H1 (cell line): ENCODE results near the gene CAMP. TPM values are rescaled to one million over a fixed set of nuclear protein-coding genes. Genes with fewer than 3 reads are reported as not detected.

ENCODE experiments used
- CTCF ChIA-PET: fragments of 300-600 bp; sonication (Branson Sonifier 250); formaldehyde crosslinking; loops from one replicate; lab custom pipeline; 2021; ENCODE audit not compliant: partially characterized antibody; lab: Charles Lee
- POLR2A ChIA-PET: fragments of 300-600 bp; sonication (Branson Sonifier 250); formaldehyde crosslinking; loops from one replicate; lab custom pipeline; 2021; ENCODE audit warnings: inconsistent platforms; ENCODE audit not compliant: partially characterized antibody; lab: Charles Lee
- DNase-seq, 2 experiments: peaks; one replicate each; pipeline versions ENCODE4 v3.0.0 to v3.0.0-alpha.2; 2010 to 2022; ENCODE audit warnings: low spot score in 2 of 2, low read depth in 1 of 2, mixed read lengths in 1 of 2
- FAIRE-seq: peaks from 2 replicates; lab custom pipeline; 2011; peaks lifted over from hg19 to GRCh38; lab: Jason Lieb, UNC
- H2AFZ ChIP-seq: 2 replicates; pipeline ENCODE4 v1.8.1; 2012; ENCODE audit warnings: low read length, inconsistent platforms
- H2AK5ac ChIP-seq: 2 replicates; pipeline ENCODE4 v1.6.1; 2013; ENCODE audit warnings: low read depth, low read length
- H2BK120ac ChIP-seq: replicated peaks from 2 replicates; pipeline ENCODE3; 2013; ENCODE audit warnings: low read depth, low read length, inconsistent platforms
- H2BK12ac ChIP-seq: 2 replicates; pipeline ENCODE4 v1.6.1; 2013; ENCODE audit warnings: low read depth, low read length
- H2BK15ac ChIP-seq: 2 replicates; pipeline ENCODE4 v1.6.1; 2013; ENCODE audit warnings: low read length
- H2BK20ac ChIP-seq: 2 replicates; pipeline ENCODE4 v1.6.1; 2013; ENCODE audit warnings: low read length
- H2BK5ac ChIP-seq: 2 replicates; pipeline ENCODE4 v1.6.1; 2013; ENCODE audit warnings: low read depth, low read length
- H3K14ac ChIP-seq: 2 replicates; pipeline ENCODE4 v1.6.1; 2013; ENCODE audit warnings: inconsistent platforms; ENCODE audit not compliant: insufficient read length
- H3K18ac ChIP-seq: 2 replicates; pipeline ENCODE4 v1.6.1; 2013; ENCODE audit warnings: low read length; ENCODE audit errors: extremely low read depth
- H3K23ac ChIP-seq: 2 replicates; pipeline ENCODE4 v1.6.1; 2013; ENCODE audit warnings: inconsistent platforms; ENCODE audit not compliant: insufficient read length
- H3K23me2 ChIP-seq: 2 replicates; pipeline ENCODE4 v1.6.1; 2013; ENCODE audit warnings: low read depth, low read length
- H3K27ac ChIP-seq: 2 replicates; pipeline ENCODE4 v1.6.1; 2011; ENCODE audit warnings: low read depth, low read length, inconsistent platforms
- H3K27me3 ChIP-seq, 4 experiments: replicated peaks in 1 of 4; 1 replicate in 1 of 4; 2 replicates in 3 of 4; pipeline versions ENCODE4 v1.6.1 to v1.8.1; 2011 to 2013; ENCODE audit warnings: low read length in 3 of 4, mild to moderate bottlenecking in 3 of 4, inconsistent platforms in 2 of 4, mixed read lengths in 2 of 4, moderate library complexity in 1 of 4; ENCODE audit not compliant: control insufficient read depth in 3 of 4, insufficient read depth in 3 of 4; ENCODE audit errors: extremely low read depth in 1 of 4
- H3K36me3 ChIP-seq, 4 experiments: 2 replicates each; pipeline versions ENCODE4 v1.6.1 to v1.8.1; 2011 to 2013; ENCODE audit warnings: mild to moderate bottlenecking in 4 of 4, low read length in 3 of 4, moderate library complexity in 2 of 4, control low read depth in 1 of 4, inconsistent platforms in 1 of 4; ENCODE audit not compliant: insufficient read depth in 4 of 4, control insufficient read depth in 2 of 4
- H3K4ac ChIP-seq: replicated peaks from 2 replicates; pipeline ENCODE3; 2013; ENCODE audit warnings: low read length, low read depth, mixed read lengths, inconsistent platforms; ENCODE audit not compliant: insufficient read length
- H3K4me1 ChIP-seq, 4 experiments: replicated peaks in 1 of 4; 1 replicate in 1 of 4; 2 replicates in 3 of 4; pipeline versions ENCODE4 v1.6.1 to v1.8.1; 2011 to 2013; ENCODE audit warnings: low read length in 3 of 4, inconsistent platforms in 2 of 4, mixed read lengths in 1 of 4; ENCODE audit not compliant: insufficient read depth in 4 of 4, control insufficient read depth in 3 of 4
- H3K4me2 ChIP-seq, 2 experiments: 2 replicates each; pipeline versions ENCODE4 v1.6.1 to v1.8.1; 2011 to 2013; ENCODE audit warnings: low read depth in 2 of 2, low read length in 2 of 2, control low read depth in 1 of 2, inconsistent platforms in 1 of 2, mild to moderate bottlenecking in 1 of 2; ENCODE audit not compliant: insufficient read depth in 1 of 2
- H3K4me3 ChIP-seq, 4 experiments: fragments of 200-600, 300-600 bp in 1 of 4; sonication (generic), shearing (Covaris generic), sonication (Bioruptor Twin) in 1 of 4; 2 replicates each; pipeline versions ENCODE4 v1.5.1 to v1.8.1; 2011 to 2016; ENCODE audit warnings: low read length in 4 of 4, low read depth in 3 of 4, control low read depth in 2 of 4, inconsistent platforms in 2 of 4, mild to moderate bottlenecking in 2 of 4, mixed read lengths in 1 of 4, moderate library complexity in 1 of 4; ENCODE audit not compliant: insufficient read depth in 2 of 4; ENCODE audit errors: extremely low read depth in 1 of 4
- H3K56ac ChIP-seq: replicated peaks from 2 replicates; pipeline ENCODE3; 2013; ENCODE audit warnings: low read depth, mild to moderate bottlenecking, mixed read lengths, low read length, inconsistent platforms; ENCODE audit not compliant: insufficient read length
- H3K79me1 ChIP-seq: 2 replicates; pipeline ENCODE4 v1.6.1; 2013; ENCODE audit warnings: low read depth, low read length, control low read depth
- H3K79me2 ChIP-seq, 2 experiments: 2 replicates each; pipeline versions ENCODE4 v1.6.1 to v1.8.1; 2012 to 2013; ENCODE audit warnings: low read length in 2 of 2, mild to moderate bottlenecking in 2 of 2, inconsistent platforms in 1 of 2; ENCODE audit not compliant: insufficient read depth in 2 of 2, control insufficient read depth in 1 of 2
- H3K9ac ChIP-seq, 4 experiments: replicated peaks in 1 of 4; 1 replicate in 1 of 4; 2 replicates in 3 of 4; pipeline versions ENCODE4 v1.6.1 to v1.8.1; 2011 to 2013; ENCODE audit warnings: low read depth in 3 of 4, low read length in 3 of 4, control low read depth in 2 of 4, mild to moderate bottlenecking in 2 of 4, moderate library complexity in 2 of 4, inconsistent platforms in 1 of 4; ENCODE audit errors: extremely low read depth in 1 of 4
- H3K9me3 ChIP-seq, 2 experiments: 2 replicates each; pipeline versions ENCODE4 v1.6.1 to v1.8.1; 2012 to 2013; ENCODE audit warnings: mild to moderate bottlenecking in 2 of 2, moderate library complexity in 2 of 2, control low read depth in 1 of 2, inconsistent platforms in 1 of 2, low read depth in 1 of 2, low read length in 1 of 2, mixed read lengths in 1 of 2; ENCODE audit not compliant: insufficient read depth in 2 of 2
- H4K20me1 ChIP-seq, 2 experiments: replicated peaks in 1 of 2; 2 replicates each; pipeline versions ENCODE3 to v1.8.1; 2011 to 2013; ENCODE audit warnings: inconsistent platforms in 2 of 2, low read length in 2 of 2, mild to moderate bottlenecking in 1 of 2; ENCODE audit not compliant: insufficient read depth in 2 of 2, control insufficient read depth in 1 of 2
- H4K5ac ChIP-seq: 2 replicates; pipeline ENCODE4 v1.6.1; 2013; ENCODE audit warnings: low read length, low read depth, mixed read lengths, inconsistent platforms; ENCODE audit not compliant: insufficient read length
- H4K8ac ChIP-seq: 2 replicates; pipeline ENCODE4 v1.8.0; 2013; ENCODE audit warnings: mild to moderate bottlenecking, moderate library complexity, low read length, inconsistent platforms; ENCODE audit not compliant: insufficient read depth; ENCODE audit errors: extremely low read depth
- H4K91ac ChIP-seq: replicated peaks from 2 replicates; pipeline ENCODE3; 2013; ENCODE audit warnings: low read length, mixed read lengths, inconsistent platforms; ENCODE audit not compliant: insufficient read length
- BACH1 ChIP-seq: IDR thresholded peaks from 2 replicates; pipeline ENCODE4 v1.6.1; 2012; ENCODE audit warnings: low read length, improper control_type of control experiment
- BRCA1 ChIP-seq: IDR thresholded peaks from 2 replicates; pipeline ENCODE4 v1.6.1; 2012; ENCODE audit warnings: low read depth, low read length, improper control_type of control experiment
- CBX5 ChIP-seq: fragments of 300-800, 300-1000 bp; sonication (generic); IDR thresholded peaks from 2 replicates; pipeline ENCODE4 v1.7.1; 2016; ENCODE audit warnings: antibody characterized with exemption, low read length, low read depth
- CTBP2 ChIP-seq: IDR thresholded peaks from 2 replicates; pipeline ENCODE4 v1.7.0; 2011; ENCODE audit warnings: borderline replicate concordance, mild to moderate bottlenecking, moderate library complexity, mixed read lengths, low read length; ENCODE audit not compliant: insufficient read depth, insufficient read length
- JUND ChIP-seq: IDR thresholded peaks from 2 replicates; pipeline ENCODE4 v1.6.1; 2011; ENCODE audit warnings: mild to moderate bottlenecking, improper control_type of control experiment, low read length
- KDM4A ChIP-seq: IDR thresholded peaks from one replicate; pipeline ENCODE4 v1.7.1; 2012; ENCODE audit warnings: low read depth, mild to moderate bottlenecking, moderate library complexity, low read length, inconsistent platforms; ENCODE audit not compliant: severe bottlenecking
- RBBP5 ChIP-seq: IDR thresholded peaks from 2 replicates; pipeline ENCODE4 v1.7.1; 2012; ENCODE audit warnings: low read depth, mild to moderate bottlenecking, inconsistent platforms, low read length, moderate library complexity, borderline replicate concordance
- RNF2 ChIP-seq: fragments of 200-900, 300-1000 bp; sonication (generic); IDR thresholded peaks from 2 replicates; pipeline ENCODE4 v1.7.1; 2016; ENCODE audit warnings: borderline replicate concordance, low read depth, mild to moderate bottlenecking, antibody characterized with exemption, low read length; ENCODE audit not compliant: poor library complexity, severe bottlenecking; ENCODE audit errors: missing control alignments
- SIX5 ChIP-seq: IDR thresholded peaks from 2 replicates; pipeline ENCODE4 v1.6.1; 2011; ENCODE audit warnings: mild to moderate bottlenecking, low read depth, low read length
- SRF ChIP-seq: IDR thresholded peaks from 2 replicates; pipeline ENCODE4 v1.6.1; 2011; ENCODE audit warnings: mild to moderate bottlenecking, low read depth, low read length, moderate library complexity
- TCF12 ChIP-seq: IDR thresholded peaks from 2 replicates; pipeline ENCODE4 v1.6.1; 2011; ENCODE audit warnings: low read depth, mild to moderate bottlenecking, low read length
- USF2 ChIP-seq: IDR thresholded peaks from 2 replicates; pipeline ENCODE4 v1.6.1; 2011; ENCODE audit warnings: low read length, improper control_type of control experiment
- YY1 ChIP-seq: IDR thresholded peaks from 2 replicates; pipeline ENCODE4 v1.6.1; 2011; ENCODE audit warnings: low read depth, mild to moderate bottlenecking, low read length
- WGBS, 2 experiments: shearing (Covaris generic) in 1 of 2; methylation state at CpG; one replicate each; pipeline versions ENCODE4 v1.1.6 to v1.1.7; 2013 to 2015; ENCODE audit warnings: low lambda C conversion rate in 2 of 2, mixed read lengths in 2 of 2, inconsistent platforms in 1 of 2, low coverage in 1 of 2, missing lambda C conversion rate in 1 of 2; ENCODE audit not compliant: insufficient replicate concordance in 2 of 2, insufficient coverage in 1 of 2, insufficient read length in 1 of 2; ENCODE audit errors: extremely low coverage in 1 of 2, missing lambda C conversion rate in 1 of 2; 5-methylcytosine and 5-hydroxymethylcytosine counted together
- polyA plus RNA-seq, 7 experiments: library from polyadenylated mRNA; depleted of rRNA in 3 of 7; stranded (reverse) in 5 of 7; unstranded in 2 of 7; fragments of >200 nt in 5 of 7; fragments of 200-250 nt in 2 of 7; gene quantifications; 1 replicate in 5 of 7; 2 replicates in 1 of 7; 4 replicates in 1 of 7; pipeline versions ENCODE4 v1.2.1 to v1.2.3, GENCODE V29; 2011 to 2013; ENCODE audit warnings: missing spikeins in 2 of 7, mixed read lengths in 2 of 7
- total RNA-seq: library from RNA; stranded (reverse); fragmentation: NEBNext Ultra II Directional; extraction: Animal tissue kit (Norgen Biotek cat#: 25700); gene quantifications from 2 replicates; pipeline ENCODE4 v1.2.1, GENCODE V29; 2021

CAMP gene
- total and polyA plus RNA-seq, 2 of the 8 experiments (the other 6 are each of a cell fraction or from before 2014, with no cell fraction given): not detected

DNA sequence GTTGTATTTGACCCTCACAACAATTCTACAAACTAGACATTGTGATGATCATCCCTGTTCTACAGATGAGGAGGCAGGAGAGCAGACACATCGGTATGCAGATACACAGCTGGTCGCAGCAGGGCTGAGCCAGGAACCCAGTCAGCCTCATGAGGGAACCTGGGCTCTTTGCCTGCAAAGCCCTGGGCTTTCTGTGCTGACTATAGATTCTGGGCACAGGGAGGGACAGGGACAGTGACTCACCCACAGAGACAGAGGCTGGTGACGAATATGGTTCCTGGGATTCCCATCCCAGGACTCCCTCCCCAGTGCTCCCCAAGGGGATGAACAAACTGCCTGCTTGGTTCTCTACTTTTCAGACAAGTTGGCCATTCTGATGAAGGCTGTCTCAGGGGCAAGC lies 3.8 kb upstream of the CAMP start:
- Histone ChIP-seq H3K4me1 (no peaks in the 10 kb centered on the region), H2BK20ac (no peak overlapping the region), H3K79me2 (no peaks in the 10 kb centered on the region), H2BK120ac (no peak overlapping the region), H3K4me2 (no peak overlapping the region), H2BK15ac (no peak overlapping the region), H4K8ac (no peak overlapping the region), H3K4me3 (no peak overlapping the region), H4K20me1 (no peaks in the 10 kb centered on the region), H4K5ac (no peak overlapping the region), H3K14ac (no peak overlapping the region), H2BK5ac (no peak overlapping the region), H3K79me1 (no peaks in the 10 kb centered on the region), H3K56ac (no peak overlapping the region), H4K91ac (no peak overlapping the region), H2AK5ac (no peak overlapping the region), H3K27ac (no peak overlapping the region), H3K36me3 (no peaks in the 10 kb centered on the region), H2BK12ac (no peak overlapping the region), H2AFZ (no peak overlapping the region), H3K4ac (no peak overlapping the region), H3K23me2 (no peaks in the 10 kb centered on the region), H3K23ac (no peak overlapping the region), H3K9ac (no peak overlapping the region), H3K27me3 (peaks cover 0 to 4% (median 0%) of the 10 kb centered on the region in 4 experiments; a peak in 1 of 7 replicates), H3K9me3 (no peaks in the 10 kb centered on the region), H3K18ac (no peak overlapping the region)
- FAIRE-seq (no peak), DNase-seq (no peak)
- WGBS, 2 experiments: 95% methylated on average over 3 of the region's 3 CpGs; no CpG with 5 or more reads in 1 of the 2 experiments
- CTCF ChIA-PET: interaction anchor here (1.3 kb wide), 1 partner anchor 17 kb away, joined by 3 read pairs; no protein-coding TSS in a partner anchor
- POLR2A ChIA-PET: interaction anchor here (1.8 kb wide), 1 partner anchor 25 kb away, joined by 4 read pairs; no protein-coding TSS in a partner anchor
- TF ChIP-seq TCF12 (no peak), RBBP5 (no peak), BRCA1 (no peak), CTBP2 (no peak), KDM4A (no peak), SRF (no peak), RNF2 (no peak), BACH1 (no peak), SIX5 (no peak), YY1 (no peak), USF2 (no peak), JUND (no peak), CBX5 (no peak)
